ENCODE measurements around the gene CEP135.

- TF ChIP-seq CTCF (IDR thresholded peaks at IDR 0.05; ENCODE audit: extremely low read depth in 1 of 2, insufficient read depth in 1 of 2, low read depth in 1 of 2, low read length in 2 of 2) (no peak), MAX (IDR thresholded peaks at IDR 0.05; ENCODE audit: insufficient read depth, insufficient read length) (no peak), POLR2A (IDR thresholded peaks at IDR 0.05; ENCODE audit: low read depth, low read length) (no peak), EZH2 (IDR thresholded peaks at IDR 0.05; ENCODE audit: borderline replicate concordance, low read depth, low read length, severe bottlenecking) (no peak), JUN (IDR thresholded peaks at IDR 0.05; ENCODE audit: borderline replicate concordance, insufficient read depth, insufficient read length, low read depth) (no peak)
Observed at GRCh38 chr4:56051029-56051709, 102.4 kb downstream of the CEP135 start.
